HG03342 (cell line): ENCODE results near the gene CYP11A1.
"Not testable (repeated sequence)": the region's sequence is repeated elsewhere in the genome, so short reads cannot be mapped to it uniquely, and the experiment has no call there.

Experiments
- ATAC-seq: cut with Tn5 transposase; IDR thresholded peaks from one replicate; pipeline ENCODE4 v1.9.1; 2021; ENCODE audit warnings: mild to moderate bottlenecking, moderate library complexity; ENCODE audit not compliant: unreplicated experiment

The CYP11A1 gene

GRCh38 chr15:74400915-74401757 is 33.7 kb upstream of the CYP11A1 start:
- no peak for ATAC-seq

GRCh38 chr15:74400313-74400860 is 32.9 kb upstream of the CYP11A1 start:
- no peak for ATAC-seq

- ATAC-seq = no peak
Observed at GRCh38 chr15:74399511-74400312, 32.3 kb upstream of the CYP11A1 start.

GRCh38 chr15:74399100-74399499 is 31.7 kb upstream of the CYP11A1 start:
- ATAC-seq = no peak

GRCh38 chr15:74398183-74398582 is 30.7 kb upstream of the CYP11A1 start:
- no peak for ATAC-seq

- ATAC-seq = no peak
Observed at GRCh38 chr15:74397239-74398068, 30.0 kb upstream of the CYP11A1 start.

GRCh38 chr15:74396445-74397238 is 29.2 kb upstream of the CYP11A1 start:
- ATAC-seq = peak; percentile 30

GRCh38 chr15:74396146-74396438 is 28.6 kb upstream of the CYP11A1 start:
- ATAC-seq = no peak

- no peak for ATAC-seq
Observed at GRCh38 chr15:74395319-74396145, 28.1 kb upstream of the CYP11A1 start.

- ATAC-seq = no peak
Observed at GRCh38 chr15:74394090-74394846, 26.8 kb upstream of the CYP11A1 start.

- no peak for ATAC-seq
Observed at GRCh38 chr15:74393423-74393822, 26.0 kb upstream of the CYP11A1 start.

GRCh38 chr15:74392902-74393301 is 25.5 kb upstream of the CYP11A1 start:
- no peak for ATAC-seq

- no peak for ATAC-seq
Observed at GRCh38 chr15:74392451-74392830, 25.0 kb upstream of the CYP11A1 start.

- no peak for ATAC-seq
Observed at GRCh38 chr15:74391582-74392450, 24.4 kb upstream of the CYP11A1 start.

GRCh38 chr15:74390647-74391288 is 23.3 kb upstream of the CYP11A1 start:
- ATAC-seq = no peak

GRCh38 chr15:74390049-74390646 is 22.7 kb upstream of the CYP11A1 start:
- not testable (repeated sequence) for ATAC-seq
